Suprapubic skin (tissue), 4 donors: ENCODE data around the gene DSTYK.

Experiments
- CTCF ChIP-seq, 2 donors: fragments of 200-600 bp in 1 of 2; fragments of 450-650 bp in 1 of 2; sonication (generic) in 1 of 2; IDR thresholded peaks; one replicate each; pipeline ENCODE4 v1.5.1; 2016 to 2019; ENCODE audit warnings: antibody characterized with exemption in 2 of 2, mild to moderate bottlenecking in 1 of 2, moderate library complexity in 1 of 2
- EP300 ChIP-seq: sonication (generic); formaldehyde crosslinking; IDR thresholded peaks from one replicate; pipeline ENCODE4 v1.6.1; 2017; ENCODE audit warnings: antibody characterized with exemption
- POLR2A ChIP-seq, 2 donors: fragments of 450-650 bp; IDR thresholded peaks; one replicate each; pipeline ENCODE4 v1.6.1; 2017; ENCODE audit warnings: antibody characterized with exemption in 2 of 2, mild to moderate bottlenecking in 2 of 2, moderate library complexity in 2 of 2
- POLR2AphosphoS5 ChIP-seq, 3 donors: sonication (generic); formaldehyde crosslinking; IDR thresholded peaks; one replicate each; pipeline ENCODE4 v1.6.1; 2017; ENCODE audit warnings: antibody characterized with exemption in 3 of 3

GRCh38 chr1:205188596-205188995 lies 22.9 kb downstream of the DSTYK start:
- no peak for TF ChIP-seq CTCF (IDR thresholded peaks at IDR 0.05)
- no peak for TF ChIP-seq POLR2A (IDR thresholded peaks at IDR 0.05)
- TF ChIP-seq POLR2AphosphoS5 (IDR thresholded peaks at IDR 0.05): no peak
- no peak for TF ChIP-seq EP300
